ENCODE measurements around the gene TXNL4B.

GRCh38 chr16:72122916-72123315 is 29.5 kb upstream of the TXNL4B start:
- no peak for TF ChIP-seq POLR2A (IDR thresholded peaks at IDR 0.05; ENCODE audit: low read depth)
- TF ChIP-seq CTCF (IDR thresholded peaks at IDR 0.05), result no peak
